Type B pancreatic cell (in vitro differentiated cells): ENCODE measurements around the gene GPX3. TPM values are rescaled to one million over a fixed set of nuclear protein-coding genes. Genes with fewer than 3 reads are reported as not detected.

Experiments
- DNase-seq: peaks from one replicate; pipeline ENCODE4 v3.0.0; 2021; ENCODE audit warnings: mixed read lengths; ENCODE audit not compliant: unreplicated experiment; ENCODE audit errors: extremely low spot score
- H3K27ac Mint-ChIP-seq: 2 replicates; pipeline ENCODE4 v1.8.0; 2021; ENCODE audit warnings: mild to moderate bottlenecking, mixed read lengths
- H3K27me3 Mint-ChIP-seq: 2 replicates; pipeline ENCODE4 v1.8.0; 2021; ENCODE audit warnings: mixed read lengths
- H3K36me3 Mint-ChIP-seq: 2 replicates; pipeline ENCODE4 v1.8.0; 2021; ENCODE audit warnings: mixed read lengths
- H3K4me1 Mint-ChIP-seq: one replicate; pipeline ENCODE4 v1.8.0; 2021; ENCODE audit warnings: mixed read lengths; ENCODE audit not compliant: unreplicated experiment
- H3K4me3 Mint-ChIP-seq: 2 replicates; pipeline ENCODE4 v1.8.0; 2021; ENCODE audit warnings: mild to moderate bottlenecking, mixed read lengths
- H3K9me3 Mint-ChIP-seq: 2 replicates; pipeline ENCODE4 v1.8.0; 2021; ENCODE audit warnings: mixed read lengths
- CTCF ChIP-seq: fragments of 200-600 bp; sonication (generic); conservative IDR thresholded peaks from 2 replicates; pipeline ENCODE4 v1.5.0; 2021; ENCODE audit warnings: antibody characterized with exemption, mild to moderate bottlenecking
- total RNA-seq: library from RNA; stranded (reverse); gene quantifications from 2 replicates; pipeline ENCODE4 v1.2.1, GENCODE V29; 2021; ENCODE audit warnings: low replicate concordance

Gene GPX3
- total RNA-seq, 1 donor from 2014 or later = 18.4 TPM

DNA sequence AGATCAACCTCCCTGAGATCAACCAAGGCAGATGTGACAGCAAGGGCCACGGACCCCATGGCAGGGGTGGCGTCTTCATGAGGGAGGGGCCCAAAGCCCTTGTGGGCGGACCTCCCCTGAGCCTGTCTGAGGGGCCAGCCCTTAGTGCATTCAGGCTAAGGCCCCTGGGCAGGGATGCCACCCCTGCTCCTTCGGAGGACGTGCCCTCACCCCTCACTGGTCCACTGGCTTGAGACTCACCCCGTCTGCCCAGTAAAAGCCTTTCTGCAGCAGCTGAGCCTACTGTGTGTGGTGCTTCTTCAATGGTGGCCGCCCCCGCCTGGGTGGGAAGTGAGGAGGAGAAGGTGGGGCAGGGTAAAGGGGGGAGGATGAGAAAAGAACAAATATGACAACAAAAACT lies 8.3 kb downstream of the GPX3 start:
- Mint-ChIP-seq H3K9me3 (no peaks in the 10 kb centered on the region), H3K27me3 (no peaks in the 10 kb centered on the region), H3K4me1 (no peaks in the 10 kb centered on the region), H3K4me3 (no peak overlapping the region), H3K27ac (no peak overlapping the region), H3K36me3 (peaks cover 27% of the 10 kb centered on the region)
- TF ChIP-seq CTCF = no peak
- DNase-seq = no peak

DNA sequence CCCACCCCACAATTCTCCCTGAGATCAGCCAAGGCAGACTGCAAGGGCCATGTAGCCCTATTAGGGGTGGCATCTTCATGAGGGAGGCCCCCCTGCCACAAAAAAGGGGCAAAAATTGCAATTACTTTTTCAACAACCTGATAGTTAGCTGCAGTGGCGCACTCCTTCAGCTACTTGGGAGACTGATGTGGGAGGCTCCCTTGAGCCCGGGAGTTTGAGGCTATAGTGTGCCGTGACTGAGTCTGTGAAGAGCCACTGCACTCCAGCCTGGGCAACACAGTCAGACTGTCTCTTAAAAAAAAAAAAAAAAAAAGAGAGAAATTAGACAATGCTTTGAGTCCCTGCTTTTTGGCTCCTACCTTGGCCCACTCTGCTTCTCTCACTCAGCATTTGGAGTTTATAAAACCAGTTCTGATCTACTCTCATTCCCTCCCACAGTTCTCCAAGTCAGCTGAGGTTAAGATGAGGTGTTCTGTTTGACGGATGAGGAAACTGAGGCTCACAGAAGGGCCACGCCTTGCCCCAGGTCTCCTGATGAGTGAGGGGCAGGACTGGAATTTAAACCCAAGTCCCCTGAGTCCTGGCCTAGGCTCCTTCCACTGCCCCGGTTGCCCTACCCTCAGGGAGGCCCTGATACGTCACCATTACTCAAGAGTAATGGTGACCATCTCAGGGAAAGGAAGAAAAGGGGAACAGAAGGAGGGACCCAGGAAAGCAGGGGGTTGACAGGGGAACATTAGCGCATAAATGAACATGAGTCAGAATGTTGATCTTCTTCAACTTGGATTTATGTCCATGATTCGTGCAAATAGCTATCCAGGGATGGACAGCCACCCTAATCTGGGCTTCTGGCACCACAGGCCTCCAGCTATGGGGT lies 9.0 kb downstream of the GPX3 start:
- Mint-ChIP-seq H3K4me3 (no peak overlapping the region), H3K27ac (no peak overlapping the region), H3K4me1 (no peaks in the 10 kb centered on the region), H3K36me3 (peaks cover 29% of the 10 kb centered on the region), H3K27me3 (no peaks in the 10 kb centered on the region), H3K9me3 (no peaks in the 10 kb centered on the region)
- no peak for TF ChIP-seq CTCF
- DNase-seq = no peak

- no peaks in the 10 kb centered on the region for H3K27me3 Mint-ChIP-seq
- no peak overlapping the region for H3K4me3 Mint-ChIP-seq
- H3K27ac Mint-ChIP-seq = no peak overlapping the region
- H3K9me3 Mint-ChIP-seq = no peaks in the 10 kb centered on the region
- no peak for DNase-seq
- no peaks in the 10 kb centered on the region for H3K4me1 Mint-ChIP-seq
- TF ChIP-seq CTCF = no peak
- H3K36me3 Mint-ChIP-seq = peaks cover 31% of the 10 kb centered on the region
Observed at GRCh38 chr5:151030056-151030336, 9.6 kb downstream of the GPX3 start.

DNA sequence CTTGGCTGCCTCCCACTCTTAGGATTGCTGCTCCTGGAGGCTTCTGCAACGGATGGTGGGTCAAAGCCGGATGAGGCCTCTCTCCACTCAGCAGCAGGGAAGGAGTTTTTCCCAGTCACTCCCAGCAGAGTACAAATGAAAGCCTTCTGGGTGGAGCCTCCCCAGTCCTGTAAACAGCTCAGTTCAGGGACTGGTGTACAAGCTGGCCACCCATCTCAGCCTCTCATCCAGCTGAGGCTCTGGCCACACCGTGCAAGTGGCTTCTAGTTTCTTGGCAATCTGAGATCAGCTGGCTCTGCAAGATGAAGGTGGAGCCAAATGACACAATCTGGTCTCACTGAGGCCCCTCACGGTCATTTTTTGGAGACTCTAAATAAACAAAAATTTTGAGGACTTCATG lies 10.0 kb downstream of the GPX3 start:
- Mint-ChIP-seq H3K4me3 (no peak overlapping the region), H3K27me3 (no peaks in the 10 kb centered on the region), H3K9me3 (no peaks in the 10 kb centered on the region), H3K27ac (no peak overlapping the region), H3K4me1 (no peaks in the 10 kb centered on the region), H3K36me3 (peaks cover 31% of the 10 kb centered on the region)
- no peak for DNase-seq
- TF ChIP-seq CTCF = no peak

GRCh38 chr5:151031554-151031953 lies 11.2 kb downstream of the GPX3 start:
- no peak for DNase-seq
- Mint-ChIP-seq H3K27ac (peak overlapping the region; percentile 32), H3K27me3 (no peaks in the 10 kb centered on the region), H3K9me3 (no peaks in the 10 kb centered on the region), H3K4me1 (no peaks in the 10 kb centered on the region), H3K36me3 (peaks cover 38% of the 10 kb centered on the region), H3K4me3 (no peak overlapping the region)
- no peak for TF ChIP-seq CTCF
